Measurements from ENCODE around the gene TMEM101. TPM values are rescaled to one million over a fixed set of nuclear protein-coding genes. Genes with fewer than 3 reads are reported as not detected.

TMEM101 gene
- total RNA-seq, 1 experiment from 2014 or later, result 18.6 TPM

GRCh38 chr17:43987131-43988021, 27.4 kb downstream of the TMEM101 start:
- Histone ChIP-seq H2AK5ac (ENCODE audit: insufficient read length, low read length) (no peak overlapping the region), H3K9me3 (ENCODE audit: control insufficient read depth, low read depth, low read length) (no peaks in the 10 kb centered on the region), H2BK15ac (ENCODE audit: low read depth, low read length) (no peak overlapping the region; the same call in 1 of the 2 replicates), H3K4me2 (ENCODE audit: insufficient read depth, insufficient read length, low read length) (no peak overlapping the region), H3K79me2 (ENCODE audit: insufficient read depth, low read length) (no peaks in the 10 kb centered on the region), H3K56ac (ENCODE audit: insufficient read length, low read depth, low read length) (no peak overlapping the region), H3T11ph (ENCODE audit: low read length) (no peak overlapping the region), H3K9ac (ENCODE audit: extremely low read depth, insufficient read length, low read length) (no peak overlapping the region), H4K20me1 (ENCODE audit: control insufficient read depth, insufficient read depth, insufficient read length) (no peaks in the 10 kb centered on the region), H2BK20ac (ENCODE audit: low read depth, low read length, poor library complexity, severe bottlenecking) (no peak overlapping the region), H3K23ac (ENCODE audit: insufficient read length, low read depth, low read length) (no peak overlapping the region), H2BK12ac (ENCODE audit: insufficient read length, low read depth, low read length) (no peak overlapping the region), H3K4ac (ENCODE audit: low read depth, low read length) (no peak overlapping the region), H4K8ac (replicated peaks; ENCODE audit: insufficient read length, low read depth, low read length) (no peak overlapping the region), H3K4me1 (ENCODE audit: insufficient read depth, low read length) (no peaks in the 10 kb centered on the region; the same call in 1 of the 2 replicates), H3K27ac (ENCODE audit: insufficient read length, low read depth, low read length) (no peak overlapping the region), H3K23me2 (ENCODE audit: insufficient read length, low read depth, low read length, poor library complexity, severe bottlenecking) (peaks cover 5% of the 10 kb centered on the region), H2BK5ac (ENCODE audit: insufficient read length, low read length) (no peak overlapping the region), H3K18ac (ENCODE audit: insufficient read length, low read depth, low read length) (no peak overlapping the region), H2BK120ac (ENCODE audit: low read depth, low read length, poor library complexity, severe bottlenecking) (no peak overlapping the region), H3K79me1 (ENCODE audit: insufficient read depth, low read depth, low read length, poor library complexity, severe bottlenecking) (no peaks in the 10 kb centered on the region), H2AFZ (ENCODE audit: low read length) (no peak overlapping the region), H3K27me3 (ENCODE audit: insufficient read depth, low read length) (peaks cover 2% of the 10 kb centered on the region; the same call in 1 of the 2 replicates), H4K5ac (ENCODE audit: insufficient read length, low read depth, low read length) (peak overlapping the region; percentile 42), H4K91ac (ENCODE audit: insufficient read length, low read depth, low read length) (no peak overlapping the region), H3K14ac (ENCODE audit: insufficient read depth, low read length) (0 out of 2 replicates have a peak overlapping the region, but pooled peaks have one; percentile 20)
- peaks cover 21% of the 10 kb centered on the region for H3K27me3 Mint-ChIP-seq (ENCODE audit: low read depth)
- no CpG with 5 or more reads among the region's 12 CpGs for WGBS (ENCODE audit: extremely low coverage, insufficient read length, low lambda C conversion rate)
- no peak overlapping the region for H3K4me3 Mint-ChIP-seq
- no peaks in the 10 kb centered on the region; a peak in 1 of 7 replicates for H3K36me3 Mint-ChIP-seq (ENCODE audit: insufficient read depth in 1 of 3, low read depth in 3 of 3)
- peak overlapping the region in 1 of 3 experiments; percentile 38; a peak in 1 of 7 replicates for H3K27ac Mint-ChIP-seq
- DNase-seq, result no peak
- TF ChIP-seq CTCF (conservative IDR thresholded peaks at IDR 0.05), result no peak
- peaks cover 11 to 20% of the 10 kb centered on the region in 2 experiments for H3K4me1 Mint-ChIP-seq
- H3K9me3 Mint-ChIP-seq, result no peaks in the 10 kb centered on the region
